SU-DHL-6 (cell line): ENCODE data around the gene NDST4.

Source experiments
- H2AFZ ChIP-seq: fragments of 200-600 bp; sonication (generic); 2 replicates; pipeline ENCODE4 v1.6.1; 2014; ENCODE audit warnings: low read depth, mild to moderate bottlenecking, moderate library complexity, mixed read lengths, antibody characterized with exemption, low read length; ENCODE audit not compliant: severe bottlenecking
- H3F3A ChIP-seq: fragments of 200-600 bp; shearing (Covaris generic); 2 replicates; pipeline ENCODE4 v1.6.0; 2016; ENCODE audit warnings: antibody characterized with exemption, mild to moderate bottlenecking; ENCODE audit not compliant: insufficient read depth
- H3K27ac ChIP-seq: fragments of 200-600 bp; sonication (generic); 2 replicates; pipeline ENCODE4 v1.5.1; 2016; ENCODE audit warnings: low read depth, mild to moderate bottlenecking, low read length, moderate library complexity, mixed read lengths
- H3K27me3 ChIP-seq: fragments of 200-600 bp; sonication (generic), shearing (Covaris generic); 2 replicates; pipeline ENCODE4 v1.6.0; 2014; ENCODE audit warnings: mild to moderate bottlenecking, low read length
- H3K36me3 ChIP-seq: fragments of 200-600 bp; sonication (generic); 2 replicates; pipeline ENCODE4 v1.6.1; 2014; ENCODE audit warnings: mild to moderate bottlenecking, low read length, mixed read lengths
- H3K4me2 ChIP-seq: fragments of 300-600, 200-600 bp; shearing (Covaris generic), sonication (generic); 2 replicates; pipeline ENCODE4 v1.6.0; 2014; ENCODE audit warnings: low read length, low read depth, mild to moderate bottlenecking; ENCODE audit not compliant: poor library complexity, severe bottlenecking
- H3K4me3 ChIP-seq: fragments of 200-600 bp; sonication (generic); 2 replicates; pipeline ENCODE4 v1.5.1; 2014; ENCODE audit warnings: antibody characterized with exemption, low read length, mild to moderate bottlenecking, mixed read lengths; ENCODE audit not compliant: insufficient read depth, poor library complexity, severe bottlenecking
- H3K79me2 ChIP-seq: fragments of 200-600 bp; sonication (generic); 2 replicates; pipeline ENCODE4 v1.6.1; 2014; ENCODE audit warnings: mild to moderate bottlenecking, low read length, moderate library complexity; ENCODE audit not compliant: insufficient read depth
- H3K9ac ChIP-seq: fragments of 200-600 bp; sonication (generic); 2 replicates; pipeline ENCODE4 v1.7.0; 2014; ENCODE audit warnings: mild to moderate bottlenecking, low read length
- H3K9me2 ChIP-seq: fragments of 200-600 bp; sonication (generic); replicated peaks from 2 replicates; pipeline ENCODE4 v1.6.1; 2014; ENCODE audit warnings: low read length; ENCODE audit not compliant: insufficient read depth
- H3K9me3 ChIP-seq: fragments of 200-600 bp; sonication (generic); 2 replicates; pipeline ENCODE4 v1.6.1; 2014; ENCODE audit warnings: low read length, mixed read lengths; ENCODE audit not compliant: insufficient read depth
- H4K20me1 ChIP-seq: fragments of 200-600 bp; sonication (generic); 2 replicates; pipeline ENCODE4 v1.6.1; 2014; ENCODE audit warnings: low read depth, mild to moderate bottlenecking, antibody characterized with exemption, low read length, moderate library complexity, mixed read lengths
- CTCF ChIP-seq: fragments of 200-600 bp; sonication (generic); IDR thresholded peaks from one replicate; pipeline ENCODE4 v1.5.1; 2017; ENCODE audit warnings: antibody characterized with exemption, mild to moderate bottlenecking, low read length, moderate library complexity; ENCODE audit not compliant: insufficient read depth, poor library complexity, severe bottlenecking
- EZH2phosphoT487 ChIP-seq: fragments of 200-600 bp; sonication (generic), shearing (Covaris generic); conservative IDR thresholded peaks from 2 replicates; pipeline ENCODE4 v1.6.1; 2018; ENCODE audit warnings: mild to moderate bottlenecking, antibody characterized with exemption, low read length, moderate library complexity, mixed read lengths

NDST4 gene

GRCh38 chr4:114964026-114964425 is 149.4 kb downstream of the NDST4 start:
- no peaks in the 10 kb centered on the region for H3K79me2 ChIP-seq

DNA sequence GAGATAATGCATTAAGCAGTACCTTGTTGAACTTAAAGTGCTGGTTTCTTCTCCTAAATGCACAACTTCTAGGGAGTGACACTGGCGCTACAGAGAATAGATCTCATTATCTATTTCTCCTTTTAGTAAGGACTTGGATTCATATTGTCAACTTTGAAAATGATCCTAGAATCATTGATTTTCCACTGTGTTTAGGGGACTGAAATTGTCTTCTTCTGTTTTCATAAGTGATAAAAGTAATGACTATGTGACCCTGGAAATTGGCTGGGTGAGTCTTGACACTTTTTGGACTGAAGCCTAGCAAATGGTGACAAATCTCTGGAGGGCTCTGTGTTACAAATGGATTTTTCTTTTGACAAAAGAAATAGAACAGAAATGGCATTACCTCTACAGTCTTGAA is 167.8 kb downstream of the NDST4 start:
- no peaks in the 10 kb centered on the region for H3F3A ChIP-seq
- no peaks in the 10 kb centered on the region for H3K9me2 ChIP-seq

More at GRCh38 chr4:114964026-114964425, 149.4 kb downstream of the NDST4 start:
- H3K9ac ChIP-seq, result no peak overlapping the region
- H4K20me1 ChIP-seq, result no peaks in the 10 kb centered on the region
- H3F3A ChIP-seq, result no peaks in the 10 kb centered on the region
- no peak overlapping the region for H3K27ac ChIP-seq
- H3K9me2 ChIP-seq, result no peaks in the 10 kb centered on the region
- H3K4me3 ChIP-seq, result no peak overlapping the region
- no peaks in the 10 kb centered on the region for H3K9me3 ChIP-seq
- no peak overlapping the region for H3K4me2 ChIP-seq
- H3K36me3 ChIP-seq, result no peaks in the 10 kb centered on the region
- no peak overlapping the region for H2AFZ ChIP-seq
- no peaks in the 10 kb centered on the region for H3K27me3 ChIP-seq
- TF ChIP-seq EZH2phosphoT487 (no peak), CTCF (no peak)

GRCh38 chr4:114941503-114941902 is 171.9 kb downstream of the NDST4 start:
- no peaks in the 10 kb centered on the region for H3F3A ChIP-seq
- H3K36me3 ChIP-seq, result no peaks in the 10 kb centered on the region
- H4K20me1 ChIP-seq, result no peaks in the 10 kb centered on the region
- H3K79me2 ChIP-seq, result no peaks in the 10 kb centered on the region
- no peaks in the 10 kb centered on the region for H3K27me3 ChIP-seq
- H3K27ac ChIP-seq, result no peak overlapping the region
- H3K4me2 ChIP-seq, result no peak overlapping the region
- TF ChIP-seq CTCF (no peak), EZH2phosphoT487 (no peak)
- no peaks in the 10 kb centered on the region for H3K9me3 ChIP-seq
- H2AFZ ChIP-seq, result no peak overlapping the region
- H3K9me2 ChIP-seq, result no peaks in the 10 kb centered on the region
- no peak overlapping the region for H3K9ac ChIP-seq
- no peak overlapping the region for H3K4me3 ChIP-seq

More for the DNA sequence above, 167.8 kb downstream of the NDST4 start:
- Histone ChIP-seq H4K20me1 (no peaks in the 10 kb centered on the region), H3K36me3 (no peaks in the 10 kb centered on the region), H2AFZ (no peak overlapping the region), H3K79me2 (no peaks in the 10 kb centered on the region), H3K27me3 (no peaks in the 10 kb centered on the region), H3K4me2 (no peak overlapping the region), H3K9ac (no peak overlapping the region), H3K27ac (no peak overlapping the region), H3K9me3 (no peaks in the 10 kb centered on the region), H3K4me3 (no peak overlapping the region)
- TF ChIP-seq CTCF (no peak), EZH2phosphoT487 (no peak)

GRCh38 chr4:114927881-114928280 is 185.5 kb downstream of the NDST4 start:
- no peaks in the 10 kb centered on the region for H3F3A ChIP-seq
- H3K4me2 ChIP-seq, result no peak overlapping the region
- no peak overlapping the region for H3K27ac ChIP-seq
- H4K20me1 ChIP-seq, result no peaks in the 10 kb centered on the region
- H3K27me3 ChIP-seq, result no peaks in the 10 kb centered on the region
- no peaks in the 10 kb centered on the region for H3K79me2 ChIP-seq
- no peak overlapping the region for H3K4me3 ChIP-seq
- no peak overlapping the region for H2AFZ ChIP-seq
- H3K9me3 ChIP-seq, result no peaks in the 10 kb centered on the region
- no peak overlapping the region for H3K9ac ChIP-seq
- no peaks in the 10 kb centered on the region for H3K9me2 ChIP-seq
- no peaks in the 10 kb centered on the region for H3K36me3 ChIP-seq
- no peak for TF ChIP-seq EZH2phosphoT487
- TF ChIP-seq CTCF, result no peak
